ENCODE measurements around the gene BRF1.
"Not testable (repeated sequence)": the region's sequence is repeated elsewhere in the genome, so short reads cannot be mapped to it uniquely, and the experiment has no call there.

Gene BRF1, protein sequence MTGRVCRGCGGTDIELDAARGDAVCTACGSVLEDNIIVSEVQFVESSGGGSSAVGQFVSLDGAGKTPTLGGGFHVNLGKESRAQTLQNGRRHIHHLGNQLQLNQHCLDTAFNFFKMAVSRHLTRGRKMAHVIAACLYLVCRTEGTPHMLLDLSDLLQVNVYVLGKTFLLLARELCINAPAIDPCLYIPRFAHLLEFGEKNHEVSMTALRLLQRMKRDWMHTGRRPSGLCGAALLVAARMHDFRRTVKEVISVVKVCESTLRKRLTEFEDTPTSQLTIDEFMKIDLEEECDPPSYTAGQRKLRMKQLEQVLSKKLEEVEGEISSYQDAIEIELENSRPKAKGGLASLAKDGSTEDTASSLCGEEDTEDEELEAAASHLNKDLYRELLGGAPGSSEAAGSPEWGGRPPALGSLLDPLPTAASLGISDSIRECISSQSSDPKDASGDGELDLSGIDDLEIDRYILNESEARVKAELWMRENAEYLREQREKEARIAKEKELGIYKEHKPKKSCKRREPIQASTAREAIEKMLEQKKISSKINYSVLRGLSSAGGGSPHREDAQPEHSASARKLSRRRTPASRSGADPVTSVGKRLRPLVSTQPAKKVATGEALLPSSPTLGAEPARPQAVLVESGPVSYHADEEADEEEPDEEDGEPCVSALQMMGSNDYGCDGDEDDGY

DNA sequence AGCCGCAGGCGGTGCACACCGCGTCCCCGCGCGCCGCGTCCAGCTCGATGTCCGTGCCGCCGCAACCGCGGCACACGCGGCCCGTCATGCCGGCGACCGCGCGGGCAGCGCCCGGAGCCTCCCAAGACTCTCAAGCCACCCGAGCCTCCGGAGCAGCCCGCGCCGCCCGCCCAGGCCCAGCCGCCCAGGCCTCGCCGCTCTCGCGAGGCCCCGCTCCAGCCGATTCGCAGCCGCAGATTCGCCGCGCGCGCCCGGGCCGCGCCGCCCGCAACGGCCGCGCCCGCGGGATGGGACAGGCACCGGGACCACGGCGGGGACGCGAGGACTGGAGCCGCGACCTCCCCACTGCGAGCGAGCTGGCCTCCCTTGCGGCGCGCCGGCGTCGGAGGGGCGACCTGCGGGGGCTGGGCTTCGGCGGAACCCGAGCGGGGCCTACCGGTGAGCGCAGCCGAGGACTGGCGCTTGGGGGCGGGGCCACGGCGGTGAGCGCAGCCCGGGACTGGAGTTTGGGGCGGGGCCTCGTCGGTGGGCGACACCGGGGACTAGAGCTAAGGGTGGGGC, at the start of gene BRF1:
TSS of gene BRF1 (minus strand) at position 460 of the 561 bp plus-strand sequence. CDS start at position 88, 372 bp downstream.
- DNase-seq: peak; percentile 88

DNA sequence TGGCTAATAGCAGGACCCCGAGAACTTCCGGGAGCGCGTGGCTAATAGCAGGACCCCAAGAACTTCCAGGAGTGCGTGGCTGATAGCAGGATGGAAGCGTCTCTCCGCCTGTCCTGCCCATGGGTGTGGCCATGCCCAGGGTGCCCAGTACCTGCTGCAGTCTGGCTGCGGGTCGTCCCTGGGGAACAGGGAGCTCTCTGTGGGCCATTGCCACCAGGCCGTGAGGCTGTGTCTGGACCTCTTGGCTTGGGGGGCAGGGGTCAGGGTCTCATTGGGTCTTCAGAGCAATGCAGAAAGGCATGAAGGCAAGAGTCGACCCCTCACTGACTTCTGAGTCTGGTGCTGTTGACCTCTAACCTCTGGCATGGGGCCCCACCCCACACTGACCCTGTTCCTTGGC, 49.2 kb upstream of the BRF1 start:
- DNase-seq: no peak

DNA sequence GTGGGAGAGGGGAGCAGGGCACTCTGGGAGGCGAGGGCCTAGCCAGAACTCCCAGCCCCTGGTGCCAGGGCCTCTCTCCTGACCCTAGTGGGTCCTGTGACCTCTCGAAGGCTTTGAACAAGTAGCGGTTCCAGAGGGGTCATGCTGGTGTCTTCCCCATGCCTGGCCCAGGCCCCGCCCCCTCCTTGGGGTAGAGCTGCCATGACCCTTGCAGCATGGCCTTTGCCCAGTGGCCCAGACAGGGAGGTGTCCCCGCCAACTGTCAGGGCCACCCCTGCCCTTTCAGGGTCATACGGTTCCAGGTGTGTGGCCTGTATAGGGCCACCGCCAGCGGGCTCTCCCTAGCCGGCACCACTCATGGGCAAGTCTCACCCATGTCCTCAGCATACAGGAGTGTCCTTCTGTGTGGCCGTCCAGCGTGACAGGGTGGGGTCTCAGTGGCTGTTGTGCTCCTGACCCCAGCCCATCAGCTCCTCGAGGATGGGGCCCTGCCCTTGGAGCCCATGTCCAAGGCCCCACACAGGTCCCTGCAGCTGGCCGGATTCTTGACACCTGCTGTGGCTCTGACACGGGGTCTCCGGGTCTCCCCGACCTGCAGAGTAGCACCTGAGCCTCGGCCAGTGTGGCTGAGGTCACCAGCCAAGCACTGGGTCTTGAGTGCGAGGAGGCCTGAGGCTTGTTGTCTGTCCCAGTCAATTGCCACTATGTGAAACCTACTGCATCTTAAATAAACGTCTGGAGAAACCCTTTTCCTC, 48.3 kb upstream of the BRF1 start:
- DNase-seq: no peak

DNA sequence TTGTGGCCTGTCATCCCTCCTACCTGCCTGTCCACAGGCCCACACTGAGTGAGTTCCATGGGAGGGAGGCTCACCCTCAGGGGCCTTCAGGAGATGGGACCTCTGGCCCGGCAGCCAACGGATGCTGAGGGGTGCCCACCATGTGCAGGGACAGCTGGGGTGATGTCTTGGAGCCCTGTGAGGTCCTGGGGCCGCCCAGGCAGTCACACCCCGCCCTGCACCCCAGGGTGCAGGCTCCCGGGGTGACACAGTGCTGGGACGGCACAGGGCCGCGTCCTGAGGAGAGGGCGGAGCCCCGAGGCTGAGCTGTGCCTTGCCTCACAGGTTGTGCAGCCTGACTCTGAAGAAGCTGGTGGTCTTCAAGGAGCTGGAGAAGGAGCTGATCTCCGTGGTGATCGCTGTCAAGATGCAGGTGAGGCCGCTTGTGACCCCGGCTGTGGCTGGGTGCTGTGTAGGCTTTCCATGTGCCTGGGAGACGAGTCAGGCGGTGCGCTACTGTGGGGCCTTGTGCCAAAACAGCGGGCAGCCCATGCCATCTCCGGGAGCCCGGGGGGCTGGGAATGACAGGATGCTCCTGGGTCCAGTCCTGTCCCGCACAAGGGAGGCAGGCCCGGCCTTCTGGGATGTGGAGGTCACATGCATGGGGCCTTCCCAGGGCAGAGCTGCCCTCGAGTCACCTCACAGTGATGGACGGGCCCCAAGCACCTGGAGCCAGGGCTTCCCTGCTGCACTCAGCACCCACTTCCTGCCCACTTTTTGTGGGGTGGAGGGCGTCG, 47.6 kb upstream of the BRF1 start:
- no peak for DNase-seq

DNA sequence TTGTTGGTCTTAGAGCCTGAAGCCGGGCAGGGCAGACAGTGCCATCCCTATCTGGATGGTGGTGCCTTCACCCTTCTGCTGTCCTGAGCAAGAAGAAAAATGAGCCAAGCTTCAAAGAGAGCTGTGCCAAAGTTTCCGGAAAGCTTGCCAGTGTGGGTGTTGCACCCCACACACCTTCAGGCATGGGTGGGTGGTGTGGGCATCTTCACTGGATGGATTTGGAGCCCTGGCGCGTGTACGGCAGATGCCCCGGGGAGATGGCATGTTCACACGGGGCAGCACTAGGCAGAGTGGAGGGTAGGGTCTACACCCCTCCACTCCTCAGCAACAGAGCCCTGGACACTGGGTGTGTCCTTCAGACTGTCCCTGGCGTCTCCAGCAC, 46.8 kb upstream of the BRF1 start:
- no peak for DNase-seq

DNA sequence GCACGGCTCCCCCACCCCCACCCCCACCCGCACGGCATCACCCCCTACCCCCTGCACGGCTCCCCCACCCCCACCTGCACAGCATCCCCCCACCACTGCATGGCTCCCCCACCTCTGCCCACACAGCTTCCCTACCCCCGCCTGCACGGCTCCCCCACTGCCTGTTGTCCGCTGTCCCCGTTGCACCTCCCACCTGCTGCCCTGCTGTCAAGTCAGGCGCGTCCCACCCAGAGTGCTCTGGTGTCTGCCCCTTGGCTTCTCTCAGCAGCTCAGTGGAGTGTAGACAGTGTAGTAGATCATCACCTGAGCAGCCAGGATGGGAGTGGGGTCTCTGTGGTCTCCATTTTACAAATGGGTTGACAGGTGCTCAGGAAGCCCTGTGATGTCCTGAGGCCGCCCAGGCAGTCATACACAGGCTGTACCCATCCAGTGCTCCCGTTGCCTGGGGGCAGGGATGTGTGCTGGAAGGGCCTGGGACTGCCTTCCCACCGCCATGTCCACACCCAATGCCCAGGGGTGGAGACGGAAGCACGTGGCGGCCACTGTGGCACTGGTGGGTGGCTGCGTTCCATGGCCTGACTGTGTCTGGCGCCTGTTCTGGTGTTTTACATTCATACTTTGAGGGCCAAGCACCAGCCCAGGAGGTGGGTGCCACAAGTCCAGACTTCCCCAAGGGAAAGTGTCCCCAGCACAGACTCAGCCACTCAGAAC, 46.2 kb upstream of the BRF1 start:
- DNase-seq: no peak

DNA sequence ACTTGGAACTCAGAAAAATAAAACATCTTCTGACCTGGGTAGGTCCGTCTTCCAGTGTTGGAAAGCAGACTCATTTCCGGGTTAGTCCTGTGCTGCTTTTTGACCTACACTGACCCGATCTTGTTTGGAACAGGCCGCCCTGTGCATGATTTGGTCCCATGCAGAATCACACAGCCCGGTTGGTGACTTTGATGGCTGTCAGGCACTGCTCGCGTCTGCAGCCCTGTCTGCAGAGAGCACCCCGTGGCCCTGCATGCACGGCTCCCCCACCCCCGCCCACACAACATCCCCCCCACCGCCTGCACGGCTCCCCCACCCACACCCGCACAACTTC, 45.4 kb upstream of the BRF1 start:
- no peak for DNase-seq

DNA sequence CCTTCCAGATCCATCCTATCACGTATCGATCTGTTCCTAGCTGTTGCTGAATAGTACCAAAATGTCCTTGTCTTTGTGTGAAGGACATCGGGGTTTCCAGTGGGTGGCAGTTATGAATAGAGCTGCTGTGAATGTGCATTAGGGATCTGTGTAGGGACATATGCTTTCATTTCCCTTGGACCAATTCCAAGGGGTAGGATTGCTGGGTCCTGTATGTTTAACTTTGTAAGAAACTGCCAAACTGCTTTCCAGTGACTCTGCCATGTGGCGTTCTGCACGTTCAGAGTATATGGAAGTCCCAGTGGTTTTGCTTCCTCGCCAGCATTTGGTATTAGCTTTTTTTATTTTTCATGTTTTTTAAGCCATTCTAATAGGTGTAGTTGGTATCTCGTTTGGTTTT, 42.4 kb upstream of the BRF1 start:
- no peak for DNase-seq

DNA sequence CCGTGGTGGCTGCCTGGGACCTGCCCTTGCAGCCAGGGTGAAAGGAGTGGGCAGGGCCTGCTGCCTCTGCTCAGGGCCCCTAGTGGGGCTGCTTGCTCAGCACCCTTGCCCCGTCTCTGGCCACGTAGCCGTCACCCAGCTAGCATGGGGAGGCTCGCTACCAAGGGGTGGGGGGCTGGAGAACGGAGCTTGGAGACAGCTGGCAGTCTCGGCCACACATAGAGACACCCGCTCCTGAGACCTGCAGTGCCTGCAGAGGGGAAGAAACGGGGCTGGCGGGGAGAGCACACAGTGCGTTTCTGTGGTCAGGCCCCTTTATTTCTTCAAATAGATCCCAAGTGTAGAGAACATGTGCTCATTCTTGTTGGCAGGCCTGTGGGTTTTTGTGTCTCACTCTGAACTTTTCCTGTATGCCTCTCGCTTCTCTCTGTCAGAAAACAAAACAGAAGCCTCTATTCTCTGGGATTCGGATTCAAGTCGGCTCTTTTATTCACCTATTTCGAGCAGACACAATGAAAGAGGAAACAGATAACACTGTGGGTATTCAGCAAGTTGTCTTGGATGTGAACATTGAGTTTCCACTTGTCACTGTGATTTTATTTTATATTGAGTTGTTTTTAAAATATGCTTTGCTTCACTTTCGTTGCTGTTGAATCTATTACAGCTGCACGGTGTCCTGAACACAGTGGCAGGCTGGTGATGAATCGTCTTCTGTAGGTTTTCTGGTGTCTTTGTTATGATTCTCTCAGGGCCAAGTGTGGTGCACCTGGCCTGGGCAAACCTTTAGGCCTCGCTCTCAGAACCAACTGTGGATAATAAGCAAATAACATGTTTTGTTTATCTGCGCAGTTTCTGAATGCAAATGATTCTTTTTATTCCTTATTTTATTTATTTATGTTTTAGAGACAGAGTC, 40.3 kb upstream of the BRF1 start:
- no peak for DNase-seq

DNA sequence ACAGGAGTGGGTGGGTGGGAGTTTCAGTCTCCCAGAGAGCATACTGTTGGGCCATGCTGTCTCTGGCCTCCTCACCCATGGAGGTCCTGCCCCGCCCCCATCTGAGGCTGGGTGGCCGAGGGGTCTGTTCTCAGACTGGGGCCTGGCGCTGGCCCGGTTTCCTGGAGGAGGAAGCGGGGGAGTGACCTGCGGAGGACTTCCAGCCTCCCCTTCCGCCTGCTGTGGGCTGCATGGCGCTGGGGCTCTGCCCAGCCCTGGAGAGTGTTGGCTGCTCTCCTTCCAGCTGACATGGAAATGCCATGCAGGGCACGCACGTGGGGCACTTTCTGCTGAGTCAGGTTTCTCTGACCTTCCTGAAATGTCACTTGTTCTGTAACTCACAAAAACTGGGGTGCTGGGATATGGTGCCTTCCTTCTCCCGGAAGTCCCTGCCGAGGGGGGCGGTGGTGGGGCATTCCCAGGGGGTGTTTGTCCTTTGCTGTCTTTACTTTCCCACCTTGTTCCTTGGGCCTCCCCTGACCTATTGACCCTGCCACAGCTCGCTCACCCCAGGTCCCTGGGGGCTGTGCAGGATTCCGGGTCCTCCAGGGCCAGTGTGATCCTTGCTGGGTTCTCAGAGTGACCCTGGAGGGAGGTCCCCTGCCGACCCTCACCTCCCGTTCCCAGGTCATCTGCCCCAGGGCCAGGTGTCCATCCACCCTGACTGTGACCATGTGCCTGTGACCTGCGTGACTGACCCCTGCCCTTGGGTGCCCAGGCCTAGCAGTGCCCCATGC, 37.4 kb upstream of the BRF1 start:
- DNase-seq: no peak

DNA sequence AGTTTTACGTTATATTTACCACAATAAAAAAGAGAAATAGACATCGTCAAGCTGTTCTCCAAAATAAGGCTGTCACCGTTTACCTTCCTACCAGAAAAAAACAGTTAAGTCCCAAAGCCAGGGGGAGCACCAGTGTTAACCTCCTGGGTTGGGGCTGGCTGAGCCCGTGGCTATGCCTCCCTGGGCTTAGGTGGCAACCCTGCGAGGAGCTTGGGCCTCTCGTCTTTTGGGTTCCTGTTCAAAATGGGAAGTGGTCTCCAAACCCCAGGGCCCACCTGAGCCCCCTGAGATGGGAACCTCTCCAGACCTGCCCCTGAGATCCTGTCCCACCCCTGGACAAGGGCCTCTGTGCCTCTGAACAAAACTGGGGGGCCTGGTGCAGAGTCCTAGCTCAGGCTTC, 36.6 kb upstream of the BRF1 start:
- no peak for DNase-seq

DNA sequence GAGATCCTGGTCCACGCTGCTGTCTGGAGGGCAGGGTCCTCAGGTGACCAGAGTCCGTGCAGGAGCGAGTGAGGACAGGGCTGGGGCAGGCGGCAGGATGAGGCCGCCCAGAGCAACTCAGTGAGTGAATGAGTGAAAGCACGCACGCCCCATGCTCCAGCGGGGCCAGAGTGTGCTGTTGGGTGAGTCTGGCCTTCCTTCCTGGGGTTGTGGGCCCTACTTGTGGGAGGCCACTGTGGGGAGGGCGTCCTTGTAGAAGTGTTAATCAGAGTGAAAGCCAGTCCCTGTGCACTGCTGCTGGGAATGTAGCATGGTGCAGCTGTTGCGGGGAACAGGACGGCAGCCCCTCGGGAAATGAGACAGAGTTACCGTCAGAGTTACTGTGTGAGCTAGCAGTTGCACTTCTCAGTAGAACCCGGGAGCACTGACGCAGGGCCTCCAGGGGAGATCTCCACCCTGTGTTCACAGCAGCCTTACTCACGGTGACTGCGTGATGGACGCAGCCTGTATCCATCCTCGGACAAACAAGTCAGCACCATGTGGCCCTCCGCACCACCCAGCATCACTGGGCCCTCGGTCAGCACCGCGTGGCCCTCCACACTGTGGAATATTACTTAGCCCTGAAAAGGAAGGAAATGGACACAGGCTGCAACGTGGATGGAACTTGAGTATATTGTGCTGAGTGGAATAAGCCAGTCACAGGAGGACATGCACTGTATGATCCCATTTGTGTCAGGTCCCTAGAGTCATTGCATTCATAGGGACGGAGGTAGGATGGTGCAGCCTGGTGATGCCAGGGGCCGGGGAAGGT, 35.9 kb upstream of the BRF1 start:
- no peak for DNase-seq

DNA sequence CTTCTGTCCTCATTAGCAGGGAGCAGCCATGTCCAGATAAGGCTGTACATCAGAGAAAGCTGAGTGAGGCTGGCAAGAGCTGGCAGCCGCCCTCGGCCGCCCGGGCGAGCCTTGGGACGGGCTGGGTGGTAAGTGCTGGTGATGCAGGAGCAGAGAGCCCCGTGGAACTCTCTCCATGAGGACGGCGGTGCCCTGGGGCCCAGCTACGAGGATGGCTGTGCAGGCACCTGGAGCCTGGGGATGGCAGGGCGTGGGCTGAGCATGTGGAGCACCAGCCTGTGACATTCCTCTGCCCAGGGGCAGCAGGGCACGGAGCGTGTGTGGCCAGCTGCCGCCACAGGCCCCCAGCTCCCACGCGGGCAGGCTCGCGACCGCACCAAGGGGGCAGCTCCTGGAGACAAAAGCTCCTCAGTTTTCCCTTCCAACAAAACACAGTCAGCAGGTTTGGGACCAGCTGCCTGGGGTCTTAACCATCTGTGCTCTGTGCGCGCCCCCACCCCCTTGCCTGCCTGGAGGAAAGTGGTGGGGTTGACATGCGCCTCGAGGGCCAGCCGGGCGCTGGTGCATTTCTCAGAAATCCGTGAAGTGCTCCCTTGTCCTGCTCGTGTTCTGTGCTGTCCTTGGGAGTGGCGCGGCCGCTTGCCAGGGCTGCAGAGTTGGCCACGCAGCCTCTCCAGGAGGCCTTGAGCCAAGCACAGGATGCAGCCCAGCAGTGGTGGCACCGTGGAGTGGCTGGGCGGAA, 35.1 kb upstream of the BRF1 start:
- DNase-seq: no peak

DNA sequence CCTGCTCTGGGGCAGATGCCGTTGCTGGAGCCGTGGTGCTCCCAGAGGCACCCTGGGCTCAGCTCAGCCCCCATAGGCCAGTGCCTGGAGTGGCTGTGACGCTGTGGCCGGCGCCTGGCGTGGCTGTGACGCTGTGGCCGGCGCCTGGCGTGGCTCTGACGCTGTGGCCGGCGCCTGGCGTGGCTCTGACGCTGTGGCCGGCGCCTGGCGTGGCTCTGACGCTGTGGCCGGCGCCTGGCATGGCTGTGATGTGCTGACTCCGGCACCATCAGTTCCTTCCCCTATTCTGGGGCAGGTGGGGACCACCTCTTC, 34.4 kb upstream of the BRF1 start:
- DNase-seq: not testable (repeated sequence)

DNA sequence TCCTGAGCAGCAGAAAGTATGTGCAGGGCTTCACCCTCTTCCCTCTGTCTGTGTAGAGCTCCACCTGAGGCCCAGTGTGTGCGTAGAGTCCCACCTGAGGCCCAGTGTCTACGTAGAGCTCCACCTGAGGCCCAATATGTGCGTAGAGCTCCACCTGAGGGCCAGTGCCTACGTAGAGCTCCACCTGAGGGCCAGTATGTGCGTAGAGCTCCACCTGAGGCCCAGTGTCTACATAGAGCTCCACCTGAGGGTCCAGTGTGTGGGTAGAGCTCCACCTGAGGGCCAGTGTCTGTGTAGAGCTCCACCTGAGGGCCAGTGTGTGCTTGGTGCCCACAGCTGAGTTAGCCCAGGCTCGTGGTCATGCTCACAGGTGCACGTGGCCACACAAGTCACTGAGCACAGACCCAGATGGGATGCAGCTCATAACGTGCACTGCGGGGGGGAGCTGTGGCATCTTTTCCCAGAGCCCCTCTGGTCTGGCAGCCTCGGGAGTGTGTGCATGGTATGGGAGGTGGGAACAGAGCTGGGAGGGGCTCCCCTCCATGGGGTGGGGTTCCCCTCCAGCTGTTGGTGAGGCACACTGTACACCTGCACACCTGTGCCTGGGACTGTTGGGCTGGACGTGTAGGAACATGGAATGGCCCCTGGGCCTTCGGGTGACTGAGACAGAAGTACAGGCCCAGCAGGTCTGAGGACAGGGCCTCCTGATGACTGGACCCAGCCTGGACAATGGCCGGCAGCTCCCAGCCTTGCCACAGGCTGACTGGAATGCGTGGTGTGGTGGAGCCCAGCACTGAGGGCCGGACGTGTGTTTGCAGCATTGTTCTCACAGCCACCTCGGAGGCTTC, 33.8 kb upstream of the BRF1 start:
- no peak for DNase-seq

DNA sequence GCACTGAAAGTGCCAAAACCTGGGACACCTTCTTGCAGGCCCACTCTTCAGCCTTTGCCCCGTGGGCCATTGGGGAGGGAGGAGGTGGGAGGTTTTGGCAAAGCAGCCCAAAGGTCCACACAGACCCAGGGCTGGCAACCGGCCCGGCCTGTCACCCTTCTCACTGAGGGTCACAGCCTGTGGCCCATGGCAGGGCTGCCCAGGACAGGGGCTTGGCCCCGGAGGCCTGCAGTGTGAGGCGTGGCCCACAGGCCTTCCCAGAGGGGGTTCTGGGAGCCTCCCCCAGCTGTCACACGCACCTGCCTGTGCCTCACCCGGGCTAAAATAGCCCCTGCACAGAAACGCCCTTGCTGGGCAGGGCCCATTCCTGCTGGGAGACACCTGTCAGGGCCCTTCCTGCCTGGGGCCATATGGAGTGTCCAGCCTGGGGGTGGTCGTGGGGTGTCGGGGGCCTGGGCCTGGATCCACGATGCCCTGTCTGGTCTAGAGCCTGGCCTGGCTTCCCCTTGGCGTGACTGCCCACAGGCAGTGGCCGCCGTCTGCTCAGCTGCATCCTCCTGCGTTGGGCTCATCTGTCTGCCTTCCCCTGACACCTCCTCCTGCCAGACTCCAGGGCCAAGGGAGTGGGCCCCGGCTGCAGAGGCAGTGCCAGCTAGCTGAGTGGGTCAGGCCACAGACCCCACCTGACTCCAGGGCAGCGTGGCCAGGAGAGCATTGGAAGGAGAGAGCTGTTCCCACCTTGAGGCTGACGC, 33.0 kb upstream of the BRF1 start:
- no peak for DNase-seq

DNA sequence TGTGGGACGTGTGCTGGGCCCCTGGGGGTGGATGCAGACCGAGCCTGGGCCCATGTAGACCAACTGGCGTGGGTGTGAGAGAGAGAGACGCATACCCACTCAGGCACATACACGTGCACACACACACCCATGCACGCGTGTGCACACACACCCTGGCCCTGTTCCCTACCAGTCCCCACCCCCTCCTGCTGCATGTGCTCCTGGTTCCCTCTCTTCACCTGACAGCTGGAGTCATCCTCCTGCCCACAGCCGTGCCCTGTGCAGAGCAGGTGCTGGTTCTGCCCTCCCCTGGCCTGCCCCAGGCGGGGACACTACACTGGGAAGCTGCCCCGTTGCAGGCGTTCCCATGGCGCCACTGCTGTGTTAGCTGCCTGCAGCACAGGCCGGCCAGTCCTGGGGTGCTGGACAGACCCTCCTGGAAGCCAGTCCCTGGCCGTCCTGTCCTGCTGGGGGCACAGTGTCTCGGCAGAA, 32.3 kb upstream of the BRF1 start:
- DNase-seq: no peak
